C4-2B (cell line): ENCODE data around the gene FRAS1.

Experiments
- H3K27ac ChIP-seq: fragments of 450-650 bp; 2 replicates; pipeline ENCODE4 v1.5.1; 2017
- ZFX ChIP-seq: fragments of 450-650 bp; IDR thresholded peaks from 2 replicates; pipeline ENCODE4 v1.6.1; 2017
- TF ChIP-seq, protein P1 (sequence below): fragments of 450-650 bp; conservative IDR thresholded peaks from 2 replicates; pipeline ENCODE4 v1.5.1; 2017; ENCODE audit warnings: mild to moderate bottlenecking

The FRAS1 gene

DNA sequence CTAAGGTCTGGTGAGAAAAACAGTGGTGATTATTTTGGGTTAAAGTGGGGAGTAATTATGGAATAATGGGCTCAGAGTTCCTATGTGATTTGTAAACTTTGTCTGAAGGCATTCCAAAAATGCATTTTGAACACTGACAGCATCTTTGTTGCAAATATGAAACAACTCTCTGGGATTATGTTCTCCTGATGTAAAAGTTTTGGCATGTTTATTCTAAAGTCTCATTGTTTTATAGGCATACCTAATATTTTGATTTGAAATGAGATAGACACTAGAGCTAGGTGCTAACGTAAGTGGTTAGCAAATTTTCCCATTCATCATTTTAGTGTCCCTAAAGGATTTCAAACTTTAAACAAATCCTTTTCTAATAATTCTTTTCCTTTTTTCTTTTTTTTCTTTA, 353.6 kb downstream of the FRAS1 start:
- no peak overlapping the region for H3K27ac ChIP-seq
- TF ChIP-seq, protein P1, sequence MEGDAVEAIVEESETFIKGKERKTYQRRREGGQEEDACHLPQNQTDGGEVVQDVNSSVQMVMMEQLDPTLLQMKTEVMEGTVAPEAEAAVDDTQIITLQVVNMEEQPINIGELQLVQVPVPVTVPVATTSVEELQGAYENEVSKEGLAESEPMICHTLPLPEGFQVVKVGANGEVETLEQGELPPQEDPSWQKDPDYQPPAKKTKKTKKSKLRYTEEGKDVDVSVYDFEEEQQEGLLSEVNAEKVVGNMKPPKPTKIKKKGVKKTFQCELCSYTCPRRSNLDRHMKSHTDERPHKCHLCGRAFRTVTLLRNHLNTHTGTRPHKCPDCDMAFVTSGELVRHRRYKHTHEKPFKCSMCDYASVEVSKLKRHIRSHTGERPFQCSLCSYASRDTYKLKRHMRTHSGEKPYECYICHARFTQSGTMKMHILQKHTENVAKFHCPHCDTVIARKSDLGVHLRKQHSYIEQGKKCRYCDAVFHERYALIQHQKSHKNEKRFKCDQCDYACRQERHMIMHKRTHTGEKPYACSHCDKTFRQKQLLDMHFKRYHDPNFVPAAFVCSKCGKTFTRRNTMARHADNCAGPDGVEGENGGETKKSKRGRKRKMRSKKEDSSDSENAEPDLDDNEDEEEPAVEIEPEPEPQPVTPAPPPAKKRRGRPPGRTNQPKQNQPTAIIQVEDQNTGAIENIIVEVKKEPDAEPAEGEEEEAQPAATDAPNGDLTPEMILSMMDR = no peak
- no peak for TF ChIP-seq ZFX

DNA sequence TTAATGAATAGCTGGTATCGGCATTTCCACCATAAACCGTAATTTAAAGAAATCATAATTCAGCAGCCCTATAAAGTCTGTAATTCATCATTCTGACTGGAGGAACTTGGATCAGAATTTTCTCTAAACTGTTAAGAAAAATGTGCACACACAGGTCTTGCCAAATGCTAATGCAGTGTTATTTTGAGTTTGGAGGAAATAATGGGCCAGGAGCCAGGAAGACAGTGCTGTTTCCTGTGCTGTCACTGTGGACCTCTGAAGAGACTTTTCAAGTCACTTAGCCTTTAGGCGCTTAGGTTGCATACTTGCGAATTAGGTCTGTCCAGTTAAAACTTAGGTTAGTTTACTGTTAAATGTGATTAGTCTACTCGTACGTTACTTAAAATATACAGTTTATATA, 357.0 kb downstream of the FRAS1 start:
- H3K27ac ChIP-seq = no peak overlapping the region
- TF ChIP-seq ZFX = no peak
- TF ChIP-seq, protein P1 = no peak

DNA sequence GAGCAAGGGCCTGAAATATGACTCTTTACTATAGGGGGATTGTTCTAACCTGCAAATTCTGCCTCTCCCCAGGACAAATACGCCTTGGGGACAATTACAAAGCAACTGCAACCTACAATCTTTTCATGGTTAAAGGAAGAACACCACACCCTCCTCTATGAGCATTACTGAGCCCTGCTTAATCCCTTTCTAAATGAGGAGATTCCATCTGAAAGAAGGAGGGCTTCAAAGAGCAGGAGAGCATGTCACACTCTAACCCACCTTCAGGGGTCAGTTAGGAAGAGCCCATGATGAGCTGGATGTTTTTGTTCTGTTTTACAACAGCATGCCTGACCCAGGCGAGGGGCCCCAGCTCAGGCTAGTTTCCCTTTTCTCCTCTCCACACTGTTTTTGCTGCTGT, 360.5 kb downstream of the FRAS1 start:
- H3K27ac ChIP-seq = no peak overlapping the region
- TF ChIP-seq ZFX = no peak
- TF ChIP-seq, protein P1 = no peak

DNA sequence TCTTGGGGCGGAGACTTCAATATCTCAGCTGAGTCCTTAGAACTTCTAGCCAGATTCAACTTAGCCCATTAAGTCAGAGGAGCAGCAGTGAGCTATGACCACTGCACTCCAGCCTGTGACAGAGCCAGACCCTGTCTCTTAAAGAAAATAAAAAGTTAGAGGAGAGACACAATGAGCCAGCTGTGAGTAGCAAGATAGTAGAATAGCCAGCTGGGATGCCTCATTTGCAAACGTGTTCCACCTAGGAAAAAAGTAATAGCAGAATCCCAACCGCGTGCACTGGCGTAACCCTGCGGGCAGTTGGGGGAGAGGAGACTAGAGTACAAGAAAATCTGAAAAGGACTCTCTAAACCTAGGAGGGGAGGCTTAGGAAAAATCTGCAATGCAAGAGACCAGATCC, 361.3 kb downstream of the FRAS1 start:
- no peak overlapping the region for H3K27ac ChIP-seq
- no peak for TF ChIP-seq ZFX
- TF ChIP-seq, protein P1 = no peak

DNA sequence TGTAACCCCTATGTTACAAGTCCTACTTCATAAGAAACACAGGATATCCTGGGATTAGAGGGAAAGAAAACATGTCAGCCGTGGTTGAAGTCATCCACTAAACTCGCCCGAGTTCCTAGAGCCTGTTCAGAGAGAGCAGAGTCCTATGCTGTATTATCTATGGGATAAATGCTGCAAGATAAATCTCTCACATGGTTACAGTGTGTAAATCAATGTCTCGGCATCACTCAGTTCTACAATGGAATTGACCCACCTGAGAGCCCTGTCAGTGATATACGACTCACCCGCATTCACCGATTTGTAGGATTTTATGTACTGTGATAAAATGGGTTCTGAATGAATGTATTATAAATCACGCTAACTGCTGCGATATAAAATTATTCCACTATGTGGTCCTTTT, 366.7 kb downstream of the FRAS1 start:
- TF ChIP-seq, protein P1 = no peak
- TF ChIP-seq ZFX = no peak
- no peak overlapping the region for H3K27ac ChIP-seq

DNA sequence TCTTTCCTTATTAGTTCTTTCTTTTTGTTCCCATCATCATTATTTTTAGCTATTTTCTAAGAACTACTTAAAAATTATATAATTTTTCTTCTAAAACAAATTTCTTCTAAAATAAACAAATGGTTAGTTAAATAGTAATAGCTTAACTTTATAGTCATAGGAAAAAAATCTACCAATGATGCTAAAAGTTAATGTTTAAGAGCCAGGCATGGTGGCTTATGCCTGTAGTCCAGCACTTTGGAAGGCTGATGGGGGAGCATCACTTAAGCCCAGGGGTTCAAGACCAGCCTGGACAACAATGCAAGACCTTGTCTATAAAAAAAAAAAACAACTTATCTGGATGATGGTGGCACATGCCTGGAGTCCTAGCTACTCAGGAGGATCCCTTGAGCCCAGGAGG, 367.3 kb downstream of the FRAS1 start:
- no peak for TF ChIP-seq ZFX
- TF ChIP-seq, protein P1 = no peak
- no peak overlapping the region for H3K27ac ChIP-seq

DNA sequence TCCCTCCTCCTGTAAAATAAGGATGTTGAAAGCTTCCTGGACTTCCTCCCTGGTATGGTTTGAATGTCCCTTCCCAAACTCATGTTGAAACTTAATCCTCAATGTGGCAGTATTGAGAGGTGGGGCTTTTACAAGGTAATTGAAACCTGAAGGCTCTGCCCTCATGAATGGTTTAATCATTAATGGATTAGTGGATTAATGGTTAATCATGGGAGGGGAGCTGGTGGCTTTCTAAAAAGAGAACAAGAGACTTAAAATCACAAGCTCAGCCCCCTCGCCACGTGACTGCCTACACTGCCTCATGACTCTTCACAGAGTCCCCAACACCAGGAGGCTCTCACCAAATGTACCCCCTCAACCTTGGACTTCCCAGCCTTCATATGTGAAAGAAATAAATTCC, 369.8 kb downstream of the FRAS1 start:
- TF ChIP-seq, protein P1 = no peak
- TF ChIP-seq ZFX = no peak
- no peak overlapping the region for H3K27ac ChIP-seq
